ENCODE data around the gene KLRF2.

DNA sequence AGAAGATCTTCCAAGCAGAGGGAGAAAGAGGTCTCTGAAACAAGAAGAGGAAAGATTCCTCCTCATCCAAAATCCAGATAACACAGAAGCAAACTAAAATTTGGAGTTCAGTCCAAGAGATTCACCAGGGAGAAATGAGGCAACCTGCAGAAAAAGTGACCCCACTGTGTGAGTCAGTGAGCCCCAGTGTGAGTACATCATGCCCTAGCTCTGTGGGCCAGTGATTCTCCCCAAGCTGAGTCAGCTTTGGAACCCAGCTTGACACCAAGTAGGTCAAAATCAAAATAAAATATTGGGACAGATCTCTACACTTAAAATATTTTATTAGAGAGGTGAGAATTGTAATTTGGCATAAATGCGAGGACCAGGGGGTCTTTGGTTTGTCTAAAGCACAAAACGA lies 29.4 kb upstream of the KLRF2 start:
- TF ChIP-seq, protein P1, sequence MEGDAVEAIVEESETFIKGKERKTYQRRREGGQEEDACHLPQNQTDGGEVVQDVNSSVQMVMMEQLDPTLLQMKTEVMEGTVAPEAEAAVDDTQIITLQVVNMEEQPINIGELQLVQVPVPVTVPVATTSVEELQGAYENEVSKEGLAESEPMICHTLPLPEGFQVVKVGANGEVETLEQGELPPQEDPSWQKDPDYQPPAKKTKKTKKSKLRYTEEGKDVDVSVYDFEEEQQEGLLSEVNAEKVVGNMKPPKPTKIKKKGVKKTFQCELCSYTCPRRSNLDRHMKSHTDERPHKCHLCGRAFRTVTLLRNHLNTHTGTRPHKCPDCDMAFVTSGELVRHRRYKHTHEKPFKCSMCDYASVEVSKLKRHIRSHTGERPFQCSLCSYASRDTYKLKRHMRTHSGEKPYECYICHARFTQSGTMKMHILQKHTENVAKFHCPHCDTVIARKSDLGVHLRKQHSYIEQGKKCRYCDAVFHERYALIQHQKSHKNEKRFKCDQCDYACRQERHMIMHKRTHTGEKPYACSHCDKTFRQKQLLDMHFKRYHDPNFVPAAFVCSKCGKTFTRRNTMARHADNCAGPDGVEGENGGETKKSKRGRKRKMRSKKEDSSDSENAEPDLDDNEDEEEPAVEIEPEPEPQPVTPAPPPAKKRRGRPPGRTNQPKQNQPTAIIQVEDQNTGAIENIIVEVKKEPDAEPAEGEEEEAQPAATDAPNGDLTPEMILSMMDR (IDR thresholded peaks at IDR 0.05; ENCODE audit: low read depth, low read length, missing input control), result no peak
- TF ChIP-seq JUND (IDR thresholded peaks at IDR 0.05) (no peak), EGR1 (IDR thresholded peaks at IDR 0.05; ENCODE audit: low read depth in 2 of 2) (no peak)
- TF ChIP-seq, protein P2, sequence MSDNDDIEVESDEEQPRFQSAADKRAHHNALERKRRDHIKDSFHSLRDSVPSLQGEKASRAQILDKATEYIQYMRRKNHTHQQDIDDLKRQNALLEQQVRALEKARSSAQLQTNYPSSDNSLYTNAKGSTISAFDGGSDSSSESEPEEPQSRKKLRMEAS (IDR thresholded peaks at IDR 0.05), result no peak
- TF ChIP-seq, protein P3, sequence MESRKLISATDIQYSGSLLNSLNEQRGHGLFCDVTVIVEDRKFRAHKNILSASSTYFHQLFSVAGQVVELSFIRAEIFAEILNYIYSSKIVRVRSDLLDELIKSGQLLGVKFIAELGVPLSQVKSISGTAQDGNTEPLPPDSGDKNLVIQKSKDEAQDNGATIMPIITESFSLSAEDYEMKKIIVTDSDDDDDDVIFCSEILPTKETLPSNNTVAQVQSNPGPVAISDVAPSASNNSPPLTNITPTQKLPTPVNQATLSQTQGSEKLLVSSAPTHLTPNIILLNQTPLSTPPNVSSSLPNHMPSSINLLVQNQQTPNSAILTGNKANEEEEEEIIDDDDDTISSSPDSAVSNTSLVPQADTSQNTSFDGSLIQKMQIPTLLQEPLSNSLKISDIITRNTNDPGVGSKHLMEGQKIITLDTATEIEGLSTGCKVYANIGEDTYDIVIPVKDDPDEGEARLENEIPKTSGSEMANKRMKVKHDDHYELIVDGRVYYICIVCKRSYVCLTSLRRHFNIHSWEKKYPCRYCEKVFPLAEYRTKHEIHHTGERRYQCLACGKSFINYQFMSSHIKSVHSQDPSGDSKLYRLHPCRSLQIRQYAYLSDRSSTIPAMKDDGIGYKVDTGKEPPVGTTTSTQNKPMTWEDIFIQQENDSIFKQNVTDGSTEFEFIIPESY (IDR thresholded peaks at IDR 0.05), result no peak
